ENCODE data around the gene CHN2. TPM values are rescaled to one million over a fixed set of nuclear protein-coding genes. Genes with fewer than 3 reads are reported as not detected.
A peak's percentile ranks its signal among the peaks of the same experiment; 100 is the strongest.

The CHN2 gene
- polyA plus RNA-seq, 1 donor from 2014 or later, result 136 TPM

GRCh38 chr7:29230871-29231345 is 36.3 kb downstream of the CHN2 start:
- Histone ChIP-seq H3K9me2 (ENCODE audit: insufficient read depth, low read length) (no peaks in the 10 kb centered on the region), H3K27ac (ENCODE audit: low read length) (no peak overlapping the region), H4K20me1 (ENCODE audit: insufficient read depth) (no peaks in the 10 kb centered on the region), H3K9me3 (ENCODE audit: low read length) (no peaks in the 10 kb centered on the region), H3K4me2 (ENCODE audit: low read length) (no peak overlapping the region), H3K9ac (ENCODE audit: low read length) (no peak overlapping the region), H3K79me2 (replicated peaks; ENCODE audit: insufficient read depth, low read length) (peaks cover 64% of the 10 kb centered on the region), H3K27me3 (ENCODE audit: insufficient read depth, low read depth, low read length) (no peaks in the 10 kb centered on the region), H2AFZ (ENCODE audit: low read depth, low read length) (no peak overlapping the region), H3K36me3 (ENCODE audit: insufficient read depth, low read length) (no peaks in the 10 kb centered on the region), H3F3A (ENCODE audit: insufficient read depth, low read length, poor library complexity, severe bottlenecking) (no peaks in the 10 kb centered on the region), H3K4me3 (ENCODE audit: low read length) (no peak overlapping the region)
- no peak for TF ChIP-seq RAD21 (conservative IDR thresholded peaks at IDR 0.05)

GRCh38 chr7:29231671-29232232 is 37.2 kb downstream of the CHN2 start:
- no peaks in the 10 kb centered on the region for H3K27me3 ChIP-seq (ENCODE audit: insufficient read depth, low read depth, low read length)
- no peak overlapping the region for H3K4me3 ChIP-seq (ENCODE audit: low read length)
- no peak overlapping the region for H2AFZ ChIP-seq (ENCODE audit: low read depth, low read length)
- no peaks in the 10 kb centered on the region for H3F3A ChIP-seq (ENCODE audit: insufficient read depth, low read length, poor library complexity, severe bottlenecking)
- no peak overlapping the region for H3K4me2 ChIP-seq (ENCODE audit: low read length)
- peaks cover 57% of the 10 kb centered on the region for H3K79me2 ChIP-seq (replicated peaks; ENCODE audit: insufficient read depth, low read length)
- TF ChIP-seq EP300 (conservative IDR thresholded peaks at IDR 0.05; ENCODE audit: poor library complexity, severe bottlenecking) (no peak), REST (IDR thresholded peaks at IDR 0.05; ENCODE audit: borderline replicate concordance) (no peak), TAF1 (IDR thresholded peaks at IDR 0.05; ENCODE audit: low read depth) (no peak), MXI1 (conservative IDR thresholded peaks at IDR 0.05; ENCODE audit: poor library complexity, severe bottlenecking) (no peak), CTCF (IDR thresholded peaks at IDR 0.05; ENCODE audit: poor library complexity, severe bottlenecking) (no peak), EZH2 (IDR thresholded peaks at IDR 0.05; ENCODE audit: borderline replicate concordance, insufficient read depth, low read length, poor library complexity, severe bottlenecking) (no peak), RAD21 (conservative IDR thresholded peaks at IDR 0.05) (no peak), SMC3 (conservative IDR thresholded peaks at IDR 0.05; ENCODE audit: poor library complexity) (no peak), POLR2AphosphoS5 (IDR thresholded peaks at IDR 0.05) (no peak)
- H3K27ac ChIP-seq (ENCODE audit: low read length), result peak overlapping the region; percentile 16
- H3K36me3 ChIP-seq (ENCODE audit: insufficient read depth, low read length), result no peaks in the 10 kb centered on the region
- no peak overlapping the region for H3K9ac ChIP-seq (ENCODE audit: low read length)
- H3K9me3 ChIP-seq (ENCODE audit: low read length), result no peaks in the 10 kb centered on the region
- H3K9me2 ChIP-seq (ENCODE audit: insufficient read depth, low read length), result no peaks in the 10 kb centered on the region
- H4K20me1 ChIP-seq (ENCODE audit: insufficient read depth), result no peaks in the 10 kb centered on the region
